ENCODE data around the gene CYRIA. TPM values are rescaled to one million over a fixed set of nuclear protein-coding genes. Genes with fewer than 3 reads are reported as not detected.

Gene CYRIA
- total RNA-seq, 1 experiment from 2014 or later: 4.0 TPM

DNA sequence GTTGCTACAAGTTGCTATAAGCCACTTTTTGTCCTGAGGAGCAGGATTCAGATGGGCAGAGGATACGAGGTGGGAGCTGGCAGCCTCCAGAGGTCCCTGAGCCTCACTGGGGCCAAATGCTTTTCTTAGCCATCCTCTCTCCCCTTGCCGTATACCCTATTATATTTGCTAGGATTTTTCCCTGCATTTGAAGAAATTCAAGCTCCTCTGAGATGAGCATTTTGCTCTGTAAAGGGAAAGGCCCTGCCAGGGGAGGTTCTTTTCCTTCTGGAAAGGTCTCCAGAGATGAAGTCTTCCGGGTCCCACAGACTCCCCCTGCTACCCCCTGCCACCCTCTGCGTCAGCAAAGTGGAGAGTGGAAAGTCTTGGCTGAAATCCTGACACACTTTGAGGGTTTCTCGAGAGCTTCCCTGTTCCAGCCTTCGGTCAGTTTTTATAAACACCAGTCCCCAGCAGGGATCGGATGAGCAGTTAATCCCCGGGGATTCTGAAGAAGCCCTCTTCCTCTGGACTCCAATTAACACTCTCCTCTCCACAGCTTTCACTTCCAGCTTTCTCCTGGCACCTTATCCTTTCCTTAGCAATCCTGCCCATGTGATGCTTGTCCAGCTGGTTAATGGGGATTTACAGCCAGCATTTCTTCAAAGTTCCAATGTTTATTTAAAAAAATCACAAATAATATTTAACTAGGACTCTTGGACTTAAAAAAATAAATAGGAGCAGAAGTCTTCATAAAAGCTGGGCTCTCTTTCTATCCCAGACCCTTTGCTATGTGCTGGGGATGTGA is 13.1 kb downstream of the CYRIA start:
- H3F3A ChIP-seq (ENCODE audit: insufficient read depth, low read depth): no peaks in the 10 kb centered on the region
- no peak overlapping the region for H3K27ac ChIP-seq
- TF ChIP-seq, protein P1, sequence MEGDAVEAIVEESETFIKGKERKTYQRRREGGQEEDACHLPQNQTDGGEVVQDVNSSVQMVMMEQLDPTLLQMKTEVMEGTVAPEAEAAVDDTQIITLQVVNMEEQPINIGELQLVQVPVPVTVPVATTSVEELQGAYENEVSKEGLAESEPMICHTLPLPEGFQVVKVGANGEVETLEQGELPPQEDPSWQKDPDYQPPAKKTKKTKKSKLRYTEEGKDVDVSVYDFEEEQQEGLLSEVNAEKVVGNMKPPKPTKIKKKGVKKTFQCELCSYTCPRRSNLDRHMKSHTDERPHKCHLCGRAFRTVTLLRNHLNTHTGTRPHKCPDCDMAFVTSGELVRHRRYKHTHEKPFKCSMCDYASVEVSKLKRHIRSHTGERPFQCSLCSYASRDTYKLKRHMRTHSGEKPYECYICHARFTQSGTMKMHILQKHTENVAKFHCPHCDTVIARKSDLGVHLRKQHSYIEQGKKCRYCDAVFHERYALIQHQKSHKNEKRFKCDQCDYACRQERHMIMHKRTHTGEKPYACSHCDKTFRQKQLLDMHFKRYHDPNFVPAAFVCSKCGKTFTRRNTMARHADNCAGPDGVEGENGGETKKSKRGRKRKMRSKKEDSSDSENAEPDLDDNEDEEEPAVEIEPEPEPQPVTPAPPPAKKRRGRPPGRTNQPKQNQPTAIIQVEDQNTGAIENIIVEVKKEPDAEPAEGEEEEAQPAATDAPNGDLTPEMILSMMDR (conservative IDR thresholded peaks at IDR 0.05): no peak
- TF ChIP-seq EZH2 (IDR thresholded peaks at IDR 0.05; ENCODE audit: low read depth): no peak
- H3K79me2 ChIP-seq (ENCODE audit: low read depth): no peaks in the 10 kb centered on the region
- no peaks in the 10 kb centered on the region for H4K20me1 ChIP-seq (ENCODE audit: insufficient read depth)
- no TSS peak for BruUV-seq (replicated peaks)
- H3K9me3 ChIP-seq (ENCODE audit: insufficient read depth, low read depth): no peaks in the 10 kb centered on the region
- no peaks in the 10 kb centered on the region for H3K4me1 ChIP-seq (replicated peaks; ENCODE audit: insufficient read depth)
- ChIA-PET CTCF (interaction anchor here (1.4 kb wide), 1 partner anchor 35 kb away, joined by 3 read pairs; no protein-coding TSS in a partner anchor), POLR2A (ENCODE audit: unreplicated experiment) (no interaction called here)
- H3K27me3 ChIP-seq (ENCODE audit: insufficient read depth, low read depth): no peaks in the 10 kb centered on the region
- intact Hi-C loops (cut with micrococcal nuclease; ENCODE audit: unreplicated experiment): no loop called here
- no peaks in the 10 kb centered on the region for H3K9me2 ChIP-seq (ENCODE audit: insufficient read depth)
- H3K4me3 ChIP-seq: no peak overlapping the region
- no peak overlapping the region for H2AFZ ChIP-seq
- H3K4me2 ChIP-seq: no peak overlapping the region
- H3K36me3 ChIP-seq (ENCODE audit: low read depth): no peaks in the 10 kb centered on the region
- no peak for DNase-seq

GRCh38 chr2:16650287-16651249 is 15.1 kb downstream of the CYRIA start:
- Histone ChIP-seq H3K79me2 (ENCODE audit: low read depth) (no peaks in the 10 kb centered on the region), H3K4me3 (no peak overlapping the region)
- intact Hi-C loops (cut with micrococcal nuclease; ENCODE audit: unreplicated experiment): no loop called here

More at GRCh38 chr2:16650287-16651249, 15.1 kb downstream of the CYRIA start:
- BruUV-seq (replicated peaks): no TSS peak
- no peaks in the 10 kb centered on the region for H3K9me2 ChIP-seq (ENCODE audit: insufficient read depth)
- no peaks in the 10 kb centered on the region for H3K36me3 ChIP-seq (ENCODE audit: low read depth)
- no peak for DNase-seq
- H3F3A ChIP-seq (ENCODE audit: insufficient read depth, low read depth): no peaks in the 10 kb centered on the region
- H3K4me2 ChIP-seq: no peak overlapping the region
- no peaks in the 10 kb centered on the region for H3K9me3 ChIP-seq (ENCODE audit: insufficient read depth, low read depth)
- no peak overlapping the region for H3K27ac ChIP-seq
- H2AFZ ChIP-seq: no peak overlapping the region
- TF ChIP-seq, protein P1 (conservative IDR thresholded peaks at IDR 0.05): no peak
- TF ChIP-seq EZH2 (IDR thresholded peaks at IDR 0.05; ENCODE audit: low read depth): no peak
- no peaks in the 10 kb centered on the region for H3K27me3 ChIP-seq (ENCODE audit: insufficient read depth, low read depth)
- H3K4me1 ChIP-seq (replicated peaks; ENCODE audit: insufficient read depth): no peaks in the 10 kb centered on the region
- ChIA-PET POLR2A (ENCODE audit: unreplicated experiment) (interaction anchor here (0.9 kb wide), 1 partner anchor 17 kb away, joined by 5 read pairs; no protein-coding TSS in a partner anchor), CTCF (no interaction called here)
- no peaks in the 10 kb centered on the region for H4K20me1 ChIP-seq (ENCODE audit: insufficient read depth)
